ENCODE measurements around the gene CEP295NL.
"Not testable (repeated sequence)": the region's sequence is repeated elsewhere in the genome, so short reads cannot be mapped to it uniquely, and the experiment has no call there.

Gene CEP295NL

GRCh38 chr17:78929908-78930775, 27.1 kb upstream of the CEP295NL start:
- DNase-seq (ENCODE audit: low spot score): no peak

GRCh38 chr17:78925662-78926555, 22.9 kb upstream of the CEP295NL start:
- no peak for DNase-seq (ENCODE audit: low spot score)

GRCh38 chr17:78925234-78925633, 22.2 kb upstream of the CEP295NL start, which contains the start of gene TIMP2:
TIMP2 (minus strand) TSS chr17:78925387; CDS start chr17:78925088, 299 bp downstream.
- peak; percentile 68 for DNase-seq (ENCODE audit: low spot score)

GRCh38 chr17:78924481-78925151, 21.6 kb upstream of the CEP295NL start:
- DNase-seq (ENCODE audit: low spot score): no peak

GRCh38 chr17:78923660-78924453, 20.9 kb upstream of the CEP295NL start:
- peak; percentile 48 for DNase-seq (ENCODE audit: low spot score)

DNA sequence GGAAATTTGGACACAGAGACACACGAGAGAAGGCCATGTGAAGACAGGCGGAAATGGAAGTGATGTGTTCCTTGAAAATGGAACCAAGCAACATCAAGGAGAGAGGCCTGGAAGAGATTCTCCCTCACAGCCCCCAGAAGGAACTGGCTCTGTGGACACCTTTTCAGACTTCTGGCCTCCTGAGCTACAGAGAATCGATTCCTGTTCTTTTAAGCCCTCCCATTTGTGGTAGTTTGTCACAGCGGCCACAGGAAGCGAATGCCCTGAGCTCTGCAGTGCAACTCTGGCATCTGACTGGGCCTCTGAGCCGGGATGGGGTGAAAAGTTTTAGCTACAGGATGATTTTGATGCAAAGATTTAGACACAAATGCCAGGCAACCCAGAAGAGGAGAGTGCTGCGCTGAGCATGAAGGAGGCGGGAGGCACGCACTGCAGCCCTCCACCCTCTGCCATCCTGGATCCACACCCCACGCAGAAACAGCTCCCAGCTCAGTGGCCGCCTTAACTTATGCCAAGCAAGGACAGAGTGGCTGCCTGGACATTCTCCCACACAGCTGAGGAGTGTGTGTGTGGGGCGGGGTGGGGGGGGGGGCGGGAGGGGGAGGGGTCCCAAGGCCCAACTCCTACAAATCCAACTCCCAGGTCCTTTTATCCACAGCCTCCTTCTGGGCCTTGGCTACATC, 20.0 kb upstream of the CEP295NL start:
- DNase-seq (ENCODE audit: low spot score): no peak

DNA sequence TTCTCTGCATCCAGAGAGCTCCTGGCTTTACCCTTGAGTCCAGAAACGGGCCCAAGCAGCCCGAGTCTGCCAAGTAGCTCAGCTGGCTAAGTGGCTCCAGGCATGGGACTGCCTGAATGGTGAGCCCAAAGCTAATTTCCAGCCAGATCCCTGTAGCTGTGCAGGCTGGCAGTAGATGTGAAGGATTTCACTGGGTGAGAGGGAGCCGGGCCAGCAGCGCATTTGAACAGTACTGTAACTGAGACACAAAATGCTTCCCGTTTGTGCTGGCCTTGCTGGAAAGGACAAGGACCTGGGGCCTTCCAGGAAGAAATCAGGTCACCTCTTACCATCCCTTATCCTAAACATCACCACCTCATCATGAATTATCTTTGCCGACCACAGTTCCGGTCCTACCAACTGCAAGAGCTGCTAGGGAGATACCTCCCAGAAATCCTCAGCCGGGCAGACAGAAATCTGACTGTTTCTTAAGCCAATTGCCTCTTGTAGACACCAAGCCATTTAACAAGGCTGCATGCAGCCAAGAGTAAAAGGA, 18.5 kb upstream of the CEP295NL start:
- DNase-seq (ENCODE audit: low spot score): no peak

DNA sequence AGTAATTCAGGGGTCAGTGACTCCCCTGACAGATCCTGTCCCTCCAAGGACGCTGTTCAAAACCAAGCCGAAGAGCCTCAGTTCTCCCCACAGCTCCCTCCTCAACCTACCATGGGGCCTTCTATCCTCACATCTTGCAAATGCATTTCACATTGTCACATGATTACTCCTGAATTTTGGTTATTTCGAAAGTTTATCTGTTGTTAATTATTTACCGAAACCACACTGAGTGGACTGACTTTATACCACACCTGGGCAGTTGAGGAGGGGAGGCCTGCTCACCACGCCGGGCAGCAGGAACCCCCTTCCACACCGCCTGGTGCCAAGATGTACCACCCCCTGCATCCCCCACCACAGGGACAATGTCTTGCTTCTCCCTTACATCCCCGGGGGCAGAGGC, 17.5 kb upstream of the CEP295NL start:
- no peak for DNase-seq (ENCODE audit: low spot score)

GRCh38 chr17:78919861-78920450, 17.0 kb upstream of the CEP295NL start:
- no peak for DNase-seq (ENCODE audit: low spot score)

DNA sequence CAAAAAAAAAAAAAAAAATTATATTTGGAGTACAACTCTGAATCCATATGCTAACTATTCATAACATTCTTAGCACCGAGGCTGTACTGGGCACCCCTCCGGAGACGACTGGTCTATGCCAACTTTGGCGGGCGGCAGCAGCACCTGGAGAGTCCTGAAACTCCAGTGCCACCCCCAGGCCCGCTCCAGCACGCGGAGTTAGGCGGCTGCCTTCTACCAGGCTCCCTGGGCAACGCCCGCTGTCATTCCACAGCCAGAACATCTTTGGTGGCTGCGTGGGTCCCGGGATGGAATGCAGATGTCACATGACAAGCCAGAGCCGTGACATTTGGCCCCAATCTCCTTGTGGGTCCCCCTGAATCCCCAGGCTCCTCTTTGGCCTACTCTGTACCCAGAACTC, 16.0 kb upstream of the CEP295NL start:
- DNase-seq (ENCODE audit: low spot score): no peak

DNA sequence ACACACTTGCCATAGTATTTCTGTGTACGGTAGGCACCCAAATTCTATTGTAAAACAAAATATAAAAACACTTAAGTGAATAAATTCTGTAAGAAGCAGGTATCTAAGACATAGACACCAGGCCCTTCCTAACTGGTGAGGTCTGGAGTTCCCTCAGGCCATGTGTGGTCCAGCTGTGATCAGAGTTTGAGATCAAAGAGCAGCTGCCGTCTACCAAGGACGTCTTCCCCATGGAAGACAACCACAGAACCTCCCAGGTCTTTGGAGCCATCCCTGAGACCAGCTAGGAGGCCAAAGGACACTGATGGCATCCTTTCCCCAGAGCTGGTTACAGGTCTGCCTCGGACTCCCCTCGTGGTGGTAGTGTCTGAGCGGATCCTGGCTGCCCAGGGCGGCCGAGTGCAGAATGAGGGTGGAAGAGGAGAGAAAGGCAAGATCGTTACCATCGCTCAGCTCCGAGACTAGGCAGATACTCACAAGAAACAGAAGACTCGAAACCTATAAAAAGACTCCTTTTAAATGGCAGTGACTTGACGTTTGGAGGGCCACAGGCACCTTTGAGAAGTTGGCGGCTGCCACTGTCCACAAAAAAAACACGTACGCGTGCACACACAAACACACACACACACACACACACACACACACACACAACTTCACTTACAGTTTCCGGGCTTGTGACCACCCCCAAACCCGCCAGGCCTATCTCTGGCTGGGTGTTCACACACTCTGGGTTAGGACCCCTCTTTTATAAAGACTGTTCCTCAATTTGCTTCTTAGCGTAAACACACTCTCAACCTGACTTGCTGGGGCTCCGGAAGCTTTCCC, 14.7 kb upstream of the CEP295NL start:
- no peak for DNase-seq (ENCODE audit: low spot score)

DNA sequence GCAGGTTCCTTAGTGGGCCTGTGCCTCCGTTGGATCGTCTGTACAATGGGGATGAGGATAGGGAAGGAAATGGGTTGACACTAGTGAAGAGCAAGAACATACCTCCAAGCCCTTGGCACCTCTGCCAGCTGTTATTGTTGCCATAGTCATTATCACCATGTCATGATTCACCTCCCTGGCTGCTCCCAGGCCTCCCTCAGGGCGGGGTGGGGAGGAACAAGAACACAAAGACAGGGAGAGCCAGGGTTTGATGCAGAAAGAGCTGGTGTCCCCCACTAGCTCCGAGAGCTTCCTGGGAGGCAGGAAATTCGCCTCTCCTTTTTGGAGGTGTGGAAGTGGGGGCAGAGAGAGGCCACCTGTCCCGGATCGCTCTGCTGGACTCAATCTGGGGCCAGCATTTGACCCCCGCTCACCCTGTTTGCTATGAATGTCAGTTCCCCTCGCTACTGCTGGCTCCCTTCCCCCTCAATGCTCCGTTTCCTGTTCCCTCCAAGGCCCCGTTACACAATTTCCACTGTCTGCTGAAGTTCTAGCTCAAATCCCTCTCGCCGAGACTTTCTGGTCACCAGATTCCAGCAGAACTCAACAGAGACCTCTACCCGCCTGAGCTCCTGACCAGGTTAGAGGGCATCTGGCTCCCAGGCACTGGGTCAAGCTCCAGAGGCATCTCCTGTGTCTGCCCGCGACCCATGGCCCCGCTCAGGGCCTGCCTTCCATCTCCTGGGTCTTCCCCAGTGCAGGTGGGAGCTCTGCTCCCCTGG, 13.1 kb upstream of the CEP295NL start:
- no peak for DNase-seq (ENCODE audit: low spot score)

DNA sequence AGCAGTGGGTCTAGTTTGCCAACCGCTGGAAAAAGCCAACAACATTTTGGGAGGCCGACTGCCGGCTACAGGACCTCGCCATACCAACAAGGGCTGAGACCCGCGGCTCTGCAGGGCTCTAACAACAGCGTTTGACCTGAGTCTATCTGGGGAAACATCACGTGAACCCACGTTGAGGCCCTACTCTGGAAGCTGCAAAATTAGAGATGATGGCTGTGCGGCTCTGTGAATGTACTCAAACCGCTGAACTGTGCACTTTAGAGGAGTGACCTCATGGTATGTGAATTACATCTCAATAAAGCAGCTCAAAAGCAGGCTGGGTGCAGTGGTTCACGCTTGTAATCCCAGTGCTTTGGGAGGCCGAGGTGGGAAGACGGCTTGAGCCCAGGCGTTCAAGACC, 10.1 kb upstream of the CEP295NL start:
- no peak for DNase-seq (ENCODE audit: low spot score)

- no peak for DNase-seq (ENCODE audit: low spot score)
Measured at GRCh38 chr17:78912082-78912481, 9.1 kb upstream of the CEP295NL start.

DNA sequence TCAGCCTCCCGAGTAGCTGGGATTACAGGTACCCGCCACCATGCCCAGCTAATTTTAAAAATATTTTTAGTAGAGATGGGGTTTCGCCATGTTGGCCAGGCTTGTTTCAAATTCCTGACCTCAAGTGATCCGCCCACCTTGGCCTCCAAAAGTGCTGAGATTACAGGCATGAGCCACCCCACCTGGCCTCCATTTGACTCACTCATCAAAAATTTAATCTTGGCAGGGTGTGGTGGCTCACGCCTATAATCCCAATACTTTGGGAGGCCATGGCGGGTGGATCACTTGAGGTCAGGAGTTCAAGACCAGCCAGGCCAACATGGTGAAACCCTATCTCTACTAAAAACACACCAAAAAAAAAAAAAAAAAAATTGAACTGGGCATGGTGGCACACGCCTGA, 8.5 kb upstream of the CEP295NL start:
- not testable (repeated sequence) for DNase-seq (ENCODE audit: low spot score)

DNA sequence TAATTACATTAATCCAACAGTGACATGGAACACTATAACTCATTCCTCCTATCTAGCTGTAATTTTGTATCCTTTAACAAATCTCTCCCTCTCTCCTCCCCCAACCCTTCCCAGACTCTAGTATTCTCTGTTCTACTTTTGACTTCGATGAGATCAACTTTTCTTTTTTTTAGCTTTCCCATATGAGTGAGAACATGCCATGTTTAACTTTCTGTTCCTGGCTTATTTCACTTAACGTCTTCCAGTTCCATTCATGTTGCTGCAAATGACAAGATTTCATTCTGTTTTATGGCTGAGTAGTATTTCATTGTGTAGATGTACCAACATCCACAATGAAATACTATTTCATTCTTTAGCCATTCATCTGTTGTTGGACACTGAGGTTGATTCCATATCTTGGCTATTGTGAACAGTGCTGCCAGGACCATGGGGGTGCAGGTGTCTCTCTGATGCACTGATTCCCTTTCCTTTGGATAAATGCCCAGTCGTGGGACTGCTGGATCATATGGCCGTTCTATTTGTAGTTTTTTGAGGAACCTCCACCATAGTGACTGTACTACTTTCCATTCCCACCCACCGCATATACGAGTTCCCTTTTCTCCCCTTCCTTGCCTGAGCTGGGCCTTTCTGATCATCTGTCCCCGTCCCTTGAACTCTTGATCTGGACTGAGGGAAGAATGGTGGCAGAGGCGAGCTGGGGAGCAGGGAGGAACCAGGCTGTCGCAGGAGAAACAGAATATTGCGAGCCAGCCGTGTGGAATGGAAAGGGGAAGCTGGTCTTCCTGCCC, 7.7 kb upstream of the CEP295NL start:
- DNase-seq (ENCODE audit: low spot score): no peak

DNA sequence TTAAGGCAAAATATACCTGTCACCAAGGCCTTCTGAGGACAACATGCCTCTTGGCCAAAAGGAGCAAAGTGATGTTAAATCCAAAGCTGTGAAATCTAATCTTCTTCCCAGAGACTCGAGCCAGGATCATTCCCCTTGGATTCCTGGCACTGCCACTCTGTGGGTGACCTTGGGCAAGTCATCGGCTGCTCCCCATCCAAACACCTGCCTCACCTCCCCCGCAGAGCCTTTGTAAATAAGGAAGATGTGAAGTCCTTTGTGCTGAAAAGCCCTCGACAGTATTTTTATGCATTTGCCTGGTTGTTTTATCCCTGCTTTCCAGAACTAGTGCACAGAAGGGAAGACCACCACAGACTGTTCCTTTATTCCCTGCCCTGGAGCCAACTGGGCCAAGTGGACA, 5.4 kb upstream of the CEP295NL start:
- DNase-seq (ENCODE audit: low spot score): no peak

DNA sequence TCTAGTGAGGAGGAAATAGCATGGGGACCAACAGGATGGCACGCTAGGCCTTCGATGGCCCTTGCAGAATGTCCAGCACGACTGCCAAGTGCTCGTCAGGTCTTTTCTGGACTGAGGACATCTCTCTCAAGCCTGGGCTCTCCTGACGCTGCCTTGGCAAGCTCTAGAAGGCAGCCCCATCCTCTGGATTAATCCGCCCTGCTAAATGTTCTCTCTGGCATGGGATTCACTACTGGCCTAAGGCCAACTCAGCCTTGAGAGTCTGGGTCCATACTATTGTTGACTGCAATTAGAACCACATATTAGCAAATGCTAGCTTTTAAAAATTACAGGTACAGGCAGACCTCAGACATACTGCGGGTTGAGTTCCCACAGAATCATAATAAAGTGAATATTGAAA, 2.5 kb upstream of the CEP295NL start:
- DNase-seq (ENCODE audit: low spot score): no peak
